ENCODE measurements around the gene FBN1.

DNA sequence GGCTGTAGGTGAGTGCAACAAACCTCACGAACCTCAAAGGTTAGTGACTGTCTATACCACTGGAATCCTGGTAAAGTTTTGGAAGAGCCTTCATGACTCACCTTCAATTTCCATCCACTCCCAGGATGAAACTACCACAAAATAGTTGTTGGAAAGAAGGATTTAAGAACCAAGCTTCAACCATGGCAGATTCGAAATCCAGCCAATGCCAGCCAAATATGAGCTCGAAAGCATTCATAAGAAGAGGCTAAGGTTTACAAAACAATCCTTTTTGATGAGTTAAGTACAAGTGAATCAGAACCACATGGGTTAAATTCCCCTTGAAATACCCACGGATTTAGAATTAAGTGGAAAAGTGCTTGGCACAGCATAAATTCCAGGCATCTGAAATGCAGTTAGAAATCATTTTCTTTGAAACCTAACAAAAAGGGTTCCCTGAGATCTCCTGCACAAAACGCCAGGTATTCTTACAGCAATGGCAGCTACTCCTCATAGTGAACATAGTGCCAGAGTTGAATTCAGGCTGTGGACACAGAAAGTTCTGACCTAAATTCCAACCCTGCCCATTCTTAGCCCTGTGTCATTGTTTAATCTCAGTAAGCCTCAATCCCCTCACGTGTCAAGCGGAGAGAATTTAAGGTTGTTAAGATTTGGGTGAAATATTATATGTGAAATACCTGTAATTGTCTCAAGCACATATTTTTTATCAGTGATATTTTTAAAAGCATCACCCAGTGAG, 89.2 kb downstream of the FBN1 start:
- TF ChIP-seq, protein P1, sequence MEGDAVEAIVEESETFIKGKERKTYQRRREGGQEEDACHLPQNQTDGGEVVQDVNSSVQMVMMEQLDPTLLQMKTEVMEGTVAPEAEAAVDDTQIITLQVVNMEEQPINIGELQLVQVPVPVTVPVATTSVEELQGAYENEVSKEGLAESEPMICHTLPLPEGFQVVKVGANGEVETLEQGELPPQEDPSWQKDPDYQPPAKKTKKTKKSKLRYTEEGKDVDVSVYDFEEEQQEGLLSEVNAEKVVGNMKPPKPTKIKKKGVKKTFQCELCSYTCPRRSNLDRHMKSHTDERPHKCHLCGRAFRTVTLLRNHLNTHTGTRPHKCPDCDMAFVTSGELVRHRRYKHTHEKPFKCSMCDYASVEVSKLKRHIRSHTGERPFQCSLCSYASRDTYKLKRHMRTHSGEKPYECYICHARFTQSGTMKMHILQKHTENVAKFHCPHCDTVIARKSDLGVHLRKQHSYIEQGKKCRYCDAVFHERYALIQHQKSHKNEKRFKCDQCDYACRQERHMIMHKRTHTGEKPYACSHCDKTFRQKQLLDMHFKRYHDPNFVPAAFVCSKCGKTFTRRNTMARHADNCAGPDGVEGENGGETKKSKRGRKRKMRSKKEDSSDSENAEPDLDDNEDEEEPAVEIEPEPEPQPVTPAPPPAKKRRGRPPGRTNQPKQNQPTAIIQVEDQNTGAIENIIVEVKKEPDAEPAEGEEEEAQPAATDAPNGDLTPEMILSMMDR (conservative IDR thresholded peaks at IDR 0.05), result no peak
- TF ChIP-seq ZFX (IDR thresholded peaks at IDR 0.05), result no peak

All from C4-2B (cell line).